Ishikawa (cell line): ENCODE measurements around the gene MOCS3.

Experiments
- CEBPB ChIP-seq: IDR thresholded peaks from 2 replicates; pipeline ENCODE4 v1.6.1; 2012
- CREB1 ChIP-seq: IDR thresholded peaks from 2 replicates; pipeline ENCODE4 v1.6.1; 2012; ENCODE audit warnings: low read depth
- EGR1 ChIP-seq: IDR thresholded peaks from 2 replicates; pipeline ENCODE4 v1.6.1; 2012
- EP300 ChIP-seq: IDR thresholded peaks from 2 replicates; pipeline ENCODE4 v1.6.1; 2012; ENCODE audit warnings: borderline replicate concordance
- FOXM1 ChIP-seq: IDR thresholded peaks from 2 replicates; pipeline ENCODE4 v1.6.1; 2012; ENCODE audit warnings: low read depth, borderline replicate concordance
- NFIC ChIP-seq: IDR thresholded peaks from 2 replicates; pipeline ENCODE4 v1.6.1; 2012
- RAD21 ChIP-seq: IDR thresholded peaks from 2 replicates; pipeline ENCODE4 v1.6.1; 2012; ENCODE audit warnings: low read depth
- TAF1 ChIP-seq: IDR thresholded peaks from 2 replicates; pipeline ENCODE4 v1.6.1; 2012; ENCODE audit warnings: low read depth, mild to moderate bottlenecking
- TCF12 ChIP-seq: IDR thresholded peaks from 2 replicates; pipeline ENCODE4 v1.6.1; 2012; ENCODE audit warnings: low read depth
- TEAD4 ChIP-seq: IDR thresholded peaks from 2 replicates; pipeline ENCODE4 v1.6.1; 2012
- YY1 ChIP-seq: IDR thresholded peaks from 2 replicates; pipeline ENCODE4 v1.6.1; 2012; ENCODE audit warnings: low read depth
- ZBTB7A ChIP-seq: IDR thresholded peaks from 2 replicates; pipeline ENCODE4 v1.6.1; 2012; ENCODE audit warnings: low read depth
- TF ChIP-seq, protein P1 (sequence below): IDR thresholded peaks from 2 replicates; pipeline ENCODE4 v1.6.1; 2012
- TF ChIP-seq, protein P2 (sequence below): IDR thresholded peaks from 2 replicates; pipeline ENCODE4 v1.6.1; 2012; ENCODE audit warnings: low read depth, mild to moderate bottlenecking
- TF ChIP-seq, protein P3 (sequence below): IDR thresholded peaks from 2 replicates; pipeline ENCODE4 v1.6.1; 2012

Gene MOCS3

DNA sequence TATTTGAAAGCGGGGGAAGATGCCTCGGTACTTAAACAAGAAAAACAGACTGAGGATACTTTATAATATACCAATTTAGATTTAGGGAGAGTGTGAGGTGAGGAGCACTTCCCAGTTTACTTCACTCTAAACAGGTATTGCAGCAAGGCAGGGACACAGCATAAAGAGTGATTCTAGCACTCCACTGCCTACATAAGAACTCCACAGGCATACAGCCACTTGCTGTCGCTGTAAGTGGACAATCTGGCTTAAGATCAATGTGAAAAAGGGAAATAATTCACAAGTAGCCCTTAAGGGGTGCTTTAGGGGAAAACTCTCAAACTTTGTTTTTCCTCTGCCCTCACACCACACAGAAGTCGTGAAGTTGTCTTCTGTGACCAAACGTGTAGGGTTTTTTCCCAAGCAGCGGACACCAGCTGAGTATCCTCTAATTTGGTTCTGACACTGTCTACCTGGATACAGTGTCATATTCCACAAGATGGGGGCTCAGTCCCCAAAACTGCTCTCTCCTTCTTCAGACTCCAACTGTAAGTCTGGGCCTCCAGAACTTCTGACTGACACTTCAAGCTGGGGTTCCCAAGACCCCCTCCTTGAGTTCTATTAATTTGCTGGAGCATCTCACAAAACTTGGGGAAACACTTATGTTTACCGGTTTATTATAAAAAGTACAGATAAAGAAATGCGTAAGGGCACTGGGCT is 36.7 kb upstream of the MOCS3 start:
- TF ChIP-seq ZBTB7A (no peak), TEAD4 (no peak), YY1 (no peak)

DNA sequence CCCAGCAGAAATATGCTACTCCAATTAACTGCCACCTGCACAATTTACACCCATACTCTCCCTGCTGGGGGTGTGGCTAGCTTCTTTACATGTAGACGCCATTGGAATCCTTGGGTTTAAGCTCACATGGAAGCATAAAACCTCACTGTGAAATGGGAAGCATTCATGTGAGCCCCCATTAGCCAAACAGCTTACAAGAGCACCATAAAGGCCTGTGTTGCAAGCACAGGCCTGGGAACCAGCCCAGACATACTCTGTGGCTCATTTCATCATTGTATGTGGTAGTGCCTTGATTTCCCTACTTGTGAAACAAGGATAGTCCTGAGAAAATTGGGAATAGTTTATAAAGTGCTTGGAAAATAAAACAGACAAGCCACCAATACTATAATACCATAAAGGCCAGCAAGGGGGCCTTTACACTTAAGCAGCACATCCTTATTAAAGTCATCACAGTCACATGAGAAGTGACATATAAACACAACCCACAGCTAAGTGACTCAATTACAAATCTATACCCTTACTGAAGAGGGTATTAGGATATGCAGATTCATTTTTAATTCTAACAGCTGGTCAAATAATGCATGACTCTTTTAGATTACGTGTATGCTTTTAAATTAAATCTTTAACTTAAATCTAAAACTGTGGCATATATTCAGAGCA is 34.2 kb upstream of the MOCS3 start:
- TF ChIP-seq, protein P1, sequence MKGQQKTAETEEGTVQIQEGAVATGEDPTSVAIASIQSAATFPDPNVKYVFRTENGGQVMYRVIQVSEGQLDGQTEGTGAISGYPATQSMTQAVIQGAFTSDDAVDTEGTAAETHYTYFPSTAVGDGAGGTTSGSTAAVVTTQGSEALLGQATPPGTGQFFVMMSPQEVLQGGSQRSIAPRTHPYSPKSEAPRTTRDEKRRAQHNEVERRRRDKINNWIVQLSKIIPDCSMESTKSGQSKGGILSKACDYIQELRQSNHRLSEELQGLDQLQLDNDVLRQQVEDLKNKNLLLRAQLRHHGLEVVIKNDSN = no peak
- TF ChIP-seq, protein P2, sequence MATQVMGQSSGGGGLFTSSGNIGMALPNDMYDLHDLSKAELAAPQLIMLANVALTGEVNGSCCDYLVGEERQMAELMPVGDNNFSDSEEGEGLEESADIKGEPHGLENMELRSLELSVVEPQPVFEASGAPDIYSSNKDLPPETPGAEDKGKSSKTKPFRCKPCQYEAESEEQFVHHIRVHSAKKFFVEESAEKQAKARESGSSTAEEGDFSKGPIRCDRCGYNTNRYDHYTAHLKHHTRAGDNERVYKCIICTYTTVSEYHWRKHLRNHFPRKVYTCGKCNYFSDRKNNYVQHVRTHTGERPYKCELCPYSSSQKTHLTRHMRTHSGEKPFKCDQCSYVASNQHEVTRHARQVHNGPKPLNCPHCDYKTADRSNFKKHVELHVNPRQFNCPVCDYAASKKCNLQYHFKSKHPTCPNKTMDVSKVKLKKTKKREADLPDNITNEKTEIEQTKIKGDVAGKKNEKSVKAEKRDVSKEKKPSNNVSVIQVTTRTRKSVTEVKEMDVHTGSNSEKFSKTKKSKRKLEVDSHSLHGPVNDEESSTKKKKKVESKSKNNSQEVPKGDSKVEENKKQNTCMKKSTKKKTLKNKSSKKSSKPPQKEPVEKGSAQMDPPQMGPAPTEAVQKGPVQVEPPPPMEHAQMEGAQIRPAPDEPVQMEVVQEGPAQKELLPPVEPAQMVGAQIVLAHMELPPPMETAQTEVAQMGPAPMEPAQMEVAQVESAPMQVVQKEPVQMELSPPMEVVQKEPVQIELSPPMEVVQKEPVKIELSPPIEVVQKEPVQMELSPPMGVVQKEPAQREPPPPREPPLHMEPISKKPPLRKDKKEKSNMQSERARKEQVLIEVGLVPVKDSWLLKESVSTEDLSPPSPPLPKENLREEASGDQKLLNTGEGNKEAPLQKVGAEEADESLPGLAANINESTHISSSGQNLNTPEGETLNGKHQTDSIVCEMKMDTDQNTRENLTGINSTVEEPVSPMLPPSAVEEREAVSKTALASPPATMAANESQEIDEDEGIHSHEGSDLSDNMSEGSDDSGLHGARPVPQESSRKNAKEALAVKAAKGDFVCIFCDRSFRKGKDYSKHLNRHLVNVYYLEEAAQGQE = no peak
- TF ChIP-seq TCF12 (no peak), TAF1 (no peak), CEBPB (no peak), CREB1 (no peak), NFIC (no peak), TEAD4 (no peak), RAD21 (no peak)
- TF ChIP-seq, protein P3, sequence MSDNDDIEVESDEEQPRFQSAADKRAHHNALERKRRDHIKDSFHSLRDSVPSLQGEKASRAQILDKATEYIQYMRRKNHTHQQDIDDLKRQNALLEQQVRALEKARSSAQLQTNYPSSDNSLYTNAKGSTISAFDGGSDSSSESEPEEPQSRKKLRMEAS = no peak

DNA sequence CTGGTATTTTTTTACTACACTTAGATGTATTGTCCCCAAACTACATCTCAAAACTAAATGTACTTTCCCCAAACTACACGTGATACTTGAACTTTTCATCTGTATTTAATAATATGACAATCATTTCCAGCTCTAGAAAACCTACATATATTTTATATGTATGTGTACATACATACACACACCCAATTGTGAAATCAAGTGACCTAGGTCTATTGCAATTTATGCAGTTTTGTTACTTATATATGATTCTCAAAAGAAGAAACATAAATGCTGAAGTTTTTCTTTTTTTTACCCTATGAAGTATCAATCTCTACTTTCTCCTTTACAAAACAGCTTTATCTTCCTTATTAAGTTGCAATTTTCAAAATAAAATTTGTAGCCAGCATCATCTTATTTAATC is 32.1 kb upstream of the MOCS3 start:
- TF ChIP-seq NFIC = no peak
- no peak for TF ChIP-seq CREB1
- no peak for TF ChIP-seq TCF12
- TF ChIP-seq, protein P1 = no peak
- TF ChIP-seq, protein P2 = no peak
- no peak for TF ChIP-seq ZBTB7A
- TF ChIP-seq, protein P3 = no peak
- TF ChIP-seq FOXM1 = no peak
- TF ChIP-seq YY1 = no peak
- no peak for TF ChIP-seq CEBPB
- TF ChIP-seq EP300 = no peak
- no peak for TF ChIP-seq TEAD4
- no peak for TF ChIP-seq RAD21

DNA sequence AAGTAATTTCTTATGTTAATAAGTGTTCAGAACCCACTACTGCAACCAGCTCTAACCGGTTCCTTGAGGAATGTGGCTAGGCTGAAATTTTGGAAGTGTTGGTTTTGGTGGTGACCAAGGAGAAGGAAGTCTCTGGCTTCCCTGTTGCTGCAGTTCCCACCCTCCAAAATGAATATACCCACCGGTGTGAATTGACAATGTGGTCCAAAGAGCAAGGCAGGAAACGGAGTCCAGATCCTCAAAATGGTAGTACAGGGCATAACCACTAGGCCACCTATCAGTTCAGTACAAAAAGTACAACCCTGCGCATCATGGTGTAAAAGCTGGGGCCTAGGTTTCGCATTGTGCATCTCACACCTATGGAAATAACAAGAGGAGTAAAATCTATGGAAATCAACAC is 30.1 kb upstream of the MOCS3 start:
- TF ChIP-seq EGR1 = no peak
- TF ChIP-seq YY1 = no peak
- TF ChIP-seq FOXM1 = no peak
- TF ChIP-seq TCF12 = no peak
- TF ChIP-seq, protein P1 = no peak
- no peak for TF ChIP-seq ZBTB7A
- no peak for TF ChIP-seq NFIC
- TF ChIP-seq, protein P2 = no peak
